ENCODE measurements around the gene SPATA13. TPM values are rescaled to one million over a fixed set of nuclear protein-coding genes. Genes with fewer than 3 reads are reported as not detected.
A peak's percentile ranks its signal among the peaks of the same experiment; 100 is the strongest.

The SPATA13 gene
- total RNA-seq, 1 experiment from 2014 or later = 14.1 TPM

DNA sequence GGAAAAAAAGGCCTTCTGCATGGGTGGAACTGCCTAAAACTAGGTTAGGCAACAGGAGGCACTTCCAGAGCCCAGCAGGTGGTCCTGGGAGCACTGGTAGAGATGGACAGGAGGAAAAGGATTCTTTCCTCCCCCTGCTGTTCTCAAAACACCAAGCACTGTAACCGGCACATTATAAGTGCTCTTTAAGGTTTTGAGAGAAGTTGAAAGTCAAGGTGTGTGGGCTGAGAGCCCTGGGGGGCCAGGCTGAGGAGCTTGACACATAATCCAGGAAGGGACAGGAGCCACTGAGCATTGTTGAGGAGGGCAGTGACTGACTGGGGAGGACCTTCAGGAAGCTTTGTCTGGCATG lies 32.3 kb downstream of the SPATA13 start:
- no peak overlapping the region for H4K8ac ChIP-seq (replicated peaks; ENCODE audit: insufficient read length, low read depth, low read length)
- Mint-ChIP-seq H3K27ac (peak overlapping the region in 2 of 3 experiments; percentile 7 to 23; a peak in 3 of 7 replicates), H3K36me3 (ENCODE audit: insufficient read depth in 1 of 3, low read depth in 3 of 3) (peaks cover 0 to 16% (median 13%) of the 10 kb centered on the region in 3 experiments; a peak in 5 of 7 replicates), H3K27me3 (ENCODE audit: low read depth) (no peaks in the 10 kb centered on the region), H3K9me3 (peaks cover 7 to 10% of the 10 kb centered on the region in 2 experiments), H3K4me3 (no peak overlapping the region), H3K4me1 (peaks cover 21 to 22% of the 10 kb centered on the region in 2 experiments)
- no peak overlapping the region; the same call in 1 of the 2 replicates for H3K14ac ChIP-seq (ENCODE audit: insufficient read depth, low read length)
- H3K56ac ChIP-seq (ENCODE audit: insufficient read length, low read depth, low read length) = no peak overlapping the region
- no peak overlapping the region for H2BK5ac ChIP-seq (ENCODE audit: insufficient read length, low read length)
- no peak overlapping the region for H2AFZ ChIP-seq (ENCODE audit: low read length)
- H3K27ac ChIP-seq (ENCODE audit: insufficient read length, low read depth, low read length) = no peak overlapping the region
- H2BK20ac ChIP-seq (ENCODE audit: low read depth, low read length, poor library complexity, severe bottlenecking) = no peak overlapping the region
- no peak overlapping the region for H2BK120ac ChIP-seq (ENCODE audit: low read depth, low read length, poor library complexity, severe bottlenecking)
- no peak overlapping the region for H3K4ac ChIP-seq (ENCODE audit: low read depth, low read length)
- no peaks in the 10 kb centered on the region for H3K27me3 ChIP-seq (ENCODE audit: insufficient read depth, low read length)
- H2BK15ac ChIP-seq (ENCODE audit: low read depth, low read length) = no peak overlapping the region
- H3K23ac ChIP-seq (ENCODE audit: insufficient read length, low read depth, low read length) = no peak overlapping the region
- no peaks in the 10 kb centered on the region for H3K9me3 ChIP-seq (ENCODE audit: control insufficient read depth, low read depth, low read length)
- DNase-seq = no peak
- no peak overlapping the region for H2BK12ac ChIP-seq (ENCODE audit: insufficient read length, low read depth, low read length)
- H3T11ph ChIP-seq (ENCODE audit: low read length) = no peak overlapping the region
- no peak overlapping the region for H2AK5ac ChIP-seq (ENCODE audit: insufficient read length, low read length)
- no peak overlapping the region for H4K91ac ChIP-seq (ENCODE audit: insufficient read length, low read depth, low read length)
- TF ChIP-seq, protein P1, sequence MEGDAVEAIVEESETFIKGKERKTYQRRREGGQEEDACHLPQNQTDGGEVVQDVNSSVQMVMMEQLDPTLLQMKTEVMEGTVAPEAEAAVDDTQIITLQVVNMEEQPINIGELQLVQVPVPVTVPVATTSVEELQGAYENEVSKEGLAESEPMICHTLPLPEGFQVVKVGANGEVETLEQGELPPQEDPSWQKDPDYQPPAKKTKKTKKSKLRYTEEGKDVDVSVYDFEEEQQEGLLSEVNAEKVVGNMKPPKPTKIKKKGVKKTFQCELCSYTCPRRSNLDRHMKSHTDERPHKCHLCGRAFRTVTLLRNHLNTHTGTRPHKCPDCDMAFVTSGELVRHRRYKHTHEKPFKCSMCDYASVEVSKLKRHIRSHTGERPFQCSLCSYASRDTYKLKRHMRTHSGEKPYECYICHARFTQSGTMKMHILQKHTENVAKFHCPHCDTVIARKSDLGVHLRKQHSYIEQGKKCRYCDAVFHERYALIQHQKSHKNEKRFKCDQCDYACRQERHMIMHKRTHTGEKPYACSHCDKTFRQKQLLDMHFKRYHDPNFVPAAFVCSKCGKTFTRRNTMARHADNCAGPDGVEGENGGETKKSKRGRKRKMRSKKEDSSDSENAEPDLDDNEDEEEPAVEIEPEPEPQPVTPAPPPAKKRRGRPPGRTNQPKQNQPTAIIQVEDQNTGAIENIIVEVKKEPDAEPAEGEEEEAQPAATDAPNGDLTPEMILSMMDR (conservative IDR thresholded peaks at IDR 0.05) = no peak
- H3K23me2 ChIP-seq (ENCODE audit: insufficient read length, low read depth, low read length, poor library complexity, severe bottlenecking) = no peaks in the 10 kb centered on the region
- H4K20me1 ChIP-seq (ENCODE audit: control insufficient read depth, insufficient read depth, insufficient read length) = no peaks in the 10 kb centered on the region
- H3K79me2 ChIP-seq (ENCODE audit: insufficient read depth, low read length) = peaks cover 2% of the 10 kb centered on the region; the same call in 1 of the 2 replicates
- no peak overlapping the region for H4K5ac ChIP-seq (ENCODE audit: insufficient read length, low read depth, low read length)
- peak overlapping the region; percentile 14 for H3K18ac ChIP-seq (ENCODE audit: insufficient read length, low read depth, low read length)
- no CpG with 5 or more reads among the region's 1 CpG for WGBS (ENCODE audit: extremely low coverage, insufficient read length, low lambda C conversion rate)
- no peak overlapping the region for H3K9ac ChIP-seq (ENCODE audit: extremely low read depth, insufficient read length, low read length)
- H3K4me2 ChIP-seq (ENCODE audit: insufficient read depth, insufficient read length, low read length) = no peak overlapping the region
- peaks cover 6% of the 10 kb centered on the region; the same call in 1 of the 2 replicates for H3K4me1 ChIP-seq (ENCODE audit: insufficient read depth, low read length)
- H3K79me1 ChIP-seq (ENCODE audit: insufficient read depth, low read depth, low read length, poor library complexity, severe bottlenecking) = no peaks in the 10 kb centered on the region

Data from H9 (cell line).